ENCODE measurements around the gene HS2ST1.

The HS2ST1 gene

GRCh38 chr1:87028576-87028975 is 114.1 kb downstream of the HS2ST1 start:
- CTCF ChIA-PET, result no interaction called here

GRCh38 chr1:87030740-87031690 is 116.6 kb downstream of the HS2ST1 start:
- CTCF ChIA-PET, result no interaction called here

More at GRCh38 chr1:87028576-87028975, 114.1 kb downstream of the HS2ST1 start:
- no peaks in the 10 kb centered on the region for H3K27me3 ChIP-seq (replicated peaks in 2 of 5; ENCODE audit: control insufficient read depth in 4 of 5, insufficient read depth in 5 of 5, low read length in 4 of 5)
- no peaks in the 10 kb centered on the region for H3K9me3 ChIP-seq (ENCODE audit: control extremely low read depth in 1 of 5, control insufficient read depth in 4 of 5, insufficient read depth in 2 of 5, low read depth in 1 of 5, low read length in 4 of 5)
- DNase-seq, result no peak
- POLR2A ChIA-PET, result no interaction called here
- no peaks in the 10 kb centered on the region for H3K4me1 ChIP-seq (ENCODE audit: control extremely low read depth in 1 of 4, control insufficient read depth in 4 of 4, insufficient read depth in 4 of 4, low read length in 3 of 4)
- WGBS (ENCODE audit: insufficient coverage), result no CpG with 5 or more reads among the region's 2 CpGs
- H3K36me3 ChIP-seq (ENCODE audit: control insufficient read depth in 4 of 4, insufficient read depth in 4 of 4, low read length in 3 of 4), result no peaks in the 10 kb centered on the region
- H3K27ac ChIP-seq (ENCODE audit: insufficient read depth in 1 of 2, low read depth in 1 of 2, low read length in 2 of 2, poor library complexity in 1 of 2, severe bottlenecking in 2 of 2), result no peak overlapping the region
- H3K4me3 ChIP-seq (ENCODE audit: control insufficient read depth in 1 of 7, extremely low read depth in 1 of 7, insufficient read depth in 4 of 7, low read depth in 2 of 7, low read length in 6 of 7), result no peak overlapping the region

GRCh38 chr1:87034351-87034750 is 119.9 kb downstream of the HS2ST1 start:
- ChIA-PET POLR2A (no interaction called here), CTCF (no interaction called here)
- no peak overlapping the region for H3K27ac ChIP-seq (ENCODE audit: insufficient read depth in 1 of 2, low read depth in 1 of 2, low read length in 2 of 2, poor library complexity in 1 of 2, severe bottlenecking in 2 of 2)
- no peak overlapping the region for H3K4me3 ChIP-seq (ENCODE audit: control insufficient read depth in 1 of 7, extremely low read depth in 1 of 7, insufficient read depth in 4 of 7, low read depth in 2 of 7, low read length in 6 of 7)
- 100% methylated on average over 1 of the region's 2 CpGs for WGBS (ENCODE audit: insufficient coverage)
- H3K9me3 ChIP-seq (ENCODE audit: control extremely low read depth in 1 of 5, control insufficient read depth in 4 of 5, insufficient read depth in 2 of 5, low read depth in 1 of 5, low read length in 4 of 5), result no peaks in the 10 kb centered on the region
- no peaks in the 10 kb centered on the region for H3K27me3 ChIP-seq (replicated peaks in 2 of 5; ENCODE audit: control insufficient read depth in 4 of 5, insufficient read depth in 5 of 5, low read length in 4 of 5)
- no peak for DNase-seq
- H3K4me1 ChIP-seq (ENCODE audit: control extremely low read depth in 1 of 4, control insufficient read depth in 4 of 4, insufficient read depth in 4 of 4, low read length in 3 of 4), result no peaks in the 10 kb centered on the region
- no peaks in the 10 kb centered on the region for H3K36me3 ChIP-seq (ENCODE audit: control insufficient read depth in 4 of 4, insufficient read depth in 4 of 4, low read length in 3 of 4)

More at GRCh38 chr1:87030740-87031690, 116.6 kb downstream of the HS2ST1 start:
- H3K27me3 ChIP-seq (replicated peaks in 2 of 5; ENCODE audit: control insufficient read depth in 4 of 5, insufficient read depth in 5 of 5, low read length in 4 of 5), result no peaks in the 10 kb centered on the region
- no peak for DNase-seq
- no peaks in the 10 kb centered on the region for H3K9me3 ChIP-seq (ENCODE audit: control extremely low read depth in 1 of 5, control insufficient read depth in 4 of 5, insufficient read depth in 2 of 5, low read depth in 1 of 5, low read length in 4 of 5)
- 98% methylated on average over 4 of the region's 9 CpGs for WGBS (ENCODE audit: insufficient coverage)
- H3K4me3 ChIP-seq (ENCODE audit: control insufficient read depth in 1 of 7, extremely low read depth in 1 of 7, insufficient read depth in 4 of 7, low read depth in 2 of 7, low read length in 6 of 7), result no peak overlapping the region
- no peaks in the 10 kb centered on the region for H3K4me1 ChIP-seq (ENCODE audit: control extremely low read depth in 1 of 4, control insufficient read depth in 4 of 4, insufficient read depth in 4 of 4, low read length in 3 of 4)
- POLR2A ChIA-PET, result no interaction called here
- no peaks in the 10 kb centered on the region for H3K36me3 ChIP-seq (ENCODE audit: control insufficient read depth in 4 of 4, insufficient read depth in 4 of 4, low read length in 3 of 4)
- no peak overlapping the region for H3K27ac ChIP-seq (ENCODE audit: insufficient read depth in 1 of 2, low read depth in 1 of 2, low read length in 2 of 2, poor library complexity in 1 of 2, severe bottlenecking in 2 of 2)

GRCh38 chr1:87039096-87039495 is 124.7 kb downstream of the HS2ST1 start:
- H3K27me3 ChIP-seq (replicated peaks in 2 of 5; ENCODE audit: control insufficient read depth in 4 of 5, insufficient read depth in 5 of 5, low read length in 4 of 5), result no peaks in the 10 kb centered on the region
- CTCF ChIA-PET, result no interaction called here
- no peaks in the 10 kb centered on the region for H3K9me3 ChIP-seq (ENCODE audit: control extremely low read depth in 1 of 5, control insufficient read depth in 4 of 5, insufficient read depth in 2 of 5, low read depth in 1 of 5, low read length in 4 of 5)
- H3K4me1 ChIP-seq (ENCODE audit: control extremely low read depth in 1 of 4, control insufficient read depth in 4 of 4, insufficient read depth in 4 of 4, low read length in 3 of 4), result peaks cover 0 to 6% (median 4%) of the 10 kb centered on the region in 4 experiments
- no peaks in the 10 kb centered on the region for H3K36me3 ChIP-seq (ENCODE audit: control insufficient read depth in 4 of 4, insufficient read depth in 4 of 4, low read length in 3 of 4)
- 95% methylated on average over 3 of the region's 3 CpGs for WGBS (ENCODE audit: insufficient coverage)
- no peak overlapping the region for H3K27ac ChIP-seq (ENCODE audit: insufficient read depth in 1 of 2, low read depth in 1 of 2, low read length in 2 of 2, poor library complexity in 1 of 2, severe bottlenecking in 2 of 2)
- no peak overlapping the region for H3K4me3 ChIP-seq (ENCODE audit: control insufficient read depth in 1 of 7, extremely low read depth in 1 of 7, insufficient read depth in 4 of 7, low read depth in 2 of 7, low read length in 6 of 7)
- POLR2A ChIA-PET, result no interaction called here
- DNase-seq, result no peak

- no peaks in the 10 kb centered on the region for H3K9me3 ChIP-seq (ENCODE audit: control extremely low read depth in 1 of 5, control insufficient read depth in 4 of 5, insufficient read depth in 2 of 5, low read depth in 1 of 5, low read length in 4 of 5)
- peaks cover 0 to 6% (median 4%) of the 10 kb centered on the region in 4 experiments for H3K4me1 ChIP-seq (ENCODE audit: control extremely low read depth in 1 of 4, control insufficient read depth in 4 of 4, insufficient read depth in 4 of 4, low read length in 3 of 4)
- DNase-seq, result peak in 2 of 3 donors; percentile 9 to 32
- no peaks in the 10 kb centered on the region for H3K27me3 ChIP-seq (replicated peaks in 2 of 5; ENCODE audit: control insufficient read depth in 4 of 5, insufficient read depth in 5 of 5, low read length in 4 of 5)
- no peak overlapping the region for H3K27ac ChIP-seq (ENCODE audit: insufficient read depth in 1 of 2, low read depth in 1 of 2, low read length in 2 of 2, poor library complexity in 1 of 2, severe bottlenecking in 2 of 2)
- ChIA-PET CTCF (no interaction called here), POLR2A (no interaction called here)
- 60% methylated on average over 1 of the region's 4 CpGs for WGBS (ENCODE audit: insufficient coverage)
- no peaks in the 10 kb centered on the region for H3K36me3 ChIP-seq (ENCODE audit: control insufficient read depth in 4 of 4, insufficient read depth in 4 of 4, low read length in 3 of 4)
- no peak overlapping the region for H3K4me3 ChIP-seq (ENCODE audit: control insufficient read depth in 1 of 7, extremely low read depth in 1 of 7, insufficient read depth in 4 of 7, low read depth in 2 of 7, low read length in 6 of 7)
These were observed 127.8 kb downstream of the HS2ST1 start for GRCh38 chr1:87042111-87042811.

GRCh38 chr1:87044424-87044823 is 130.0 kb downstream of the HS2ST1 start:
- CTCF ChIA-PET, result no interaction called here

GRCh38 chr1:87044840-87045239 is 130.4 kb downstream of the HS2ST1 start:
- Histone ChIP-seq H3K27me3 (replicated peaks in 2 of 5; ENCODE audit: control insufficient read depth in 4 of 5, insufficient read depth in 5 of 5, low read length in 4 of 5) (no peaks in the 10 kb centered on the region), H3K36me3 (ENCODE audit: control insufficient read depth in 4 of 4, insufficient read depth in 4 of 4, low read length in 3 of 4) (no peaks in the 10 kb centered on the region), H3K9me3 (ENCODE audit: control extremely low read depth in 1 of 5, control insufficient read depth in 4 of 5, insufficient read depth in 2 of 5, low read depth in 1 of 5, low read length in 4 of 5) (peaks cover 0 to 11% (median 0%) of the 10 kb centered on the region in 5 experiments), H3K4me1 (ENCODE audit: control extremely low read depth in 1 of 4, control insufficient read depth in 4 of 4, insufficient read depth in 4 of 4, low read length in 3 of 4) (peaks cover 0 to 6% (median 4%) of the 10 kb centered on the region in 4 experiments), H3K27ac (ENCODE audit: insufficient read depth in 1 of 2, low read depth in 1 of 2, low read length in 2 of 2, poor library complexity in 1 of 2, severe bottlenecking in 2 of 2) (no peak overlapping the region), H3K4me3 (ENCODE audit: control insufficient read depth in 1 of 7, extremely low read depth in 1 of 7, insufficient read depth in 4 of 7, low read depth in 2 of 7, low read length in 6 of 7) (no peak overlapping the region)
- ChIA-PET POLR2A (no interaction called here), CTCF (no interaction called here)
- DNase-seq, result no peak
- 96% methylated on average over 5 of the region's 5 CpGs for WGBS (ENCODE audit: insufficient coverage)

More at GRCh38 chr1:87044424-87044823, 130.0 kb downstream of the HS2ST1 start:
- Histone ChIP-seq H3K4me3 (ENCODE audit: control insufficient read depth in 1 of 7, extremely low read depth in 1 of 7, insufficient read depth in 4 of 7, low read depth in 2 of 7, low read length in 6 of 7) (no peak overlapping the region), H3K36me3 (ENCODE audit: control insufficient read depth in 4 of 4, insufficient read depth in 4 of 4, low read length in 3 of 4) (no peaks in the 10 kb centered on the region), H3K27ac (ENCODE audit: insufficient read depth in 1 of 2, low read depth in 1 of 2, low read length in 2 of 2, poor library complexity in 1 of 2, severe bottlenecking in 2 of 2) (no peak overlapping the region), H3K4me1 (ENCODE audit: control extremely low read depth in 1 of 4, control insufficient read depth in 4 of 4, insufficient read depth in 4 of 4, low read length in 3 of 4) (peaks cover 0 to 6% (median 4%) of the 10 kb centered on the region in 4 experiments), H3K27me3 (replicated peaks in 2 of 5; ENCODE audit: control insufficient read depth in 4 of 5, insufficient read depth in 5 of 5, low read length in 4 of 5) (no peaks in the 10 kb centered on the region), H3K9me3 (ENCODE audit: control extremely low read depth in 1 of 5, control insufficient read depth in 4 of 5, insufficient read depth in 2 of 5, low read depth in 1 of 5, low read length in 4 of 5) (peaks cover 0 to 11% (median 0%) of the 10 kb centered on the region in 5 experiments)
- POLR2A ChIA-PET, result no interaction called here
- no peak for DNase-seq
